ENCODE measurements around the gene YAF2.

YAF2 gene

GRCh38 chr12:42172441-42173210, 65.4 kb downstream of the YAF2 start:
- Mint-ChIP-seq H3K9me3 (peaks cover 9% of the 10 kb centered on the region), H3K27ac (peak overlapping the region; percentile 23), H3K4me1 (ENCODE audit: low read depth) (peaks cover 32% of the 10 kb centered on the region), H3K4me3 (no peak overlapping the region), H3K27me3 (no peaks in the 10 kb centered on the region), H3K36me3 (ENCODE audit: low read depth) (peaks cover 36% of the 10 kb centered on the region)
- intact Hi-C loops (cut with micrococcal nuclease), result no loop called here

- no peaks in the 10 kb centered on the region for H3K9me3 Mint-ChIP-seq
- no peak overlapping the region for H3K27ac Mint-ChIP-seq
- H3K36me3 Mint-ChIP-seq (ENCODE audit: low read depth), result peaks cover 9% of the 10 kb centered on the region
- no peaks in the 10 kb centered on the region for H3K27me3 Mint-ChIP-seq
- H3K4me3 Mint-ChIP-seq, result no peak overlapping the region
- intact Hi-C loops (cut with micrococcal nuclease), result no loop called here
- peaks cover 15% of the 10 kb centered on the region for H3K4me1 Mint-ChIP-seq (ENCODE audit: low read depth)
Measured at GRCh38 chr12:42167711-42168110, 70.3 kb downstream of the YAF2 start.

- H3K4me3 Mint-ChIP-seq, result no peak overlapping the region
- no peaks in the 10 kb centered on the region for H3K27me3 Mint-ChIP-seq
- no peaks in the 10 kb centered on the region for H3K9me3 Mint-ChIP-seq
- H3K27ac Mint-ChIP-seq, result no peak overlapping the region
- H3K4me1 Mint-ChIP-seq (ENCODE audit: low read depth), result peaks cover 14% of the 10 kb centered on the region
- intact Hi-C loops (cut with micrococcal nuclease), result no loop called here
- peaks cover 12% of the 10 kb centered on the region for H3K36me3 Mint-ChIP-seq (ENCODE audit: low read depth)
Measured at GRCh38 chr12:42166501-42166900, 71.5 kb downstream of the YAF2 start.

- intact Hi-C loops (cut with micrococcal nuclease), result no loop called here
- H3K27me3 Mint-ChIP-seq, result no peaks in the 10 kb centered on the region
- no peak overlapping the region for H3K4me3 Mint-ChIP-seq
- peaks cover 16% of the 10 kb centered on the region for H3K36me3 Mint-ChIP-seq (ENCODE audit: low read depth)
- H3K4me1 Mint-ChIP-seq (ENCODE audit: low read depth), result peaks cover 3% of the 10 kb centered on the region
- H3K9me3 Mint-ChIP-seq, result no peaks in the 10 kb centered on the region
- no peak overlapping the region for H3K27ac Mint-ChIP-seq
Measured at GRCh38 chr12:42163913-42164312, 74.1 kb downstream of the YAF2 start.

GRCh38 chr12:42162965-42163364, 75.1 kb downstream of the YAF2 start:
- no peak overlapping the region for H3K27ac Mint-ChIP-seq

GRCh38 chr12:42162193-42162592, 75.9 kb downstream of the YAF2 start:
- intact Hi-C loops (cut with micrococcal nuclease), result no loop called here
- no peaks in the 10 kb centered on the region for H3K4me1 Mint-ChIP-seq (ENCODE audit: low read depth)
- no peak overlapping the region for H3K4me3 Mint-ChIP-seq
- H3K36me3 Mint-ChIP-seq (ENCODE audit: low read depth), result peaks cover 20% of the 10 kb centered on the region
- no peak overlapping the region for H3K27ac Mint-ChIP-seq
- H3K9me3 Mint-ChIP-seq, result no peaks in the 10 kb centered on the region
- H3K27me3 Mint-ChIP-seq, result no peaks in the 10 kb centered on the region

More at GRCh38 chr12:42162965-42163364, 75.1 kb downstream of the YAF2 start:
- H3K27me3 Mint-ChIP-seq, result no peaks in the 10 kb centered on the region
- H3K4me1 Mint-ChIP-seq (ENCODE audit: low read depth), result no peaks in the 10 kb centered on the region
- H3K36me3 Mint-ChIP-seq (ENCODE audit: low read depth), result peaks cover 20% of the 10 kb centered on the region
- no peaks in the 10 kb centered on the region for H3K9me3 Mint-ChIP-seq
- no peak overlapping the region for H3K4me3 Mint-ChIP-seq
- intact Hi-C loops (cut with micrococcal nuclease), result no loop called here

- H3K9me3 Mint-ChIP-seq, result no peaks in the 10 kb centered on the region
Measured at GRCh38 chr12:42161529-42161928, 76.5 kb downstream of the YAF2 start.

GRCh38 chr12:42156232-42156631, 81.8 kb downstream of the YAF2 start:
- Mint-ChIP-seq H3K27me3 (no peaks in the 10 kb centered on the region), H3K4me3 (no peak overlapping the region), H3K9me3 (no peaks in the 10 kb centered on the region), H3K4me1 (ENCODE audit: low read depth) (no peaks in the 10 kb centered on the region), H3K36me3 (ENCODE audit: low read depth) (peaks cover 19% of the 10 kb centered on the region), H3K27ac (no peak overlapping the region)
- intact Hi-C loops (cut with micrococcal nuclease), result no loop called here

More at GRCh38 chr12:42161529-42161928, 76.5 kb downstream of the YAF2 start:
- Mint-ChIP-seq H3K36me3 (ENCODE audit: low read depth) (peaks cover 23% of the 10 kb centered on the region), H3K4me3 (no peak overlapping the region), H3K4me1 (ENCODE audit: low read depth) (no peaks in the 10 kb centered on the region), H3K27ac (no peak overlapping the region), H3K27me3 (no peaks in the 10 kb centered on the region)
- intact Hi-C loops (cut with micrococcal nuclease), result no loop called here

- Mint-ChIP-seq H3K36me3 (ENCODE audit: low read depth) (peaks cover 6% of the 10 kb centered on the region), H3K4me3 (peak overlapping the region; percentile 99), H3K9me3 (no peaks in the 10 kb centered on the region), H3K27me3 (peaks cover 2% of the 10 kb centered on the region), H3K27ac (peak overlapping the region; percentile 95), H3K4me1 (ENCODE audit: low read depth) (peaks cover 36% of the 10 kb centered on the region)
- intact Hi-C loops (cut with micrococcal nuclease), result loop anchor here (2.0 kb wide), 1 partner anchor 91 kb away; no protein-coding TSS in a partner anchor
Measured at GRCh38 chr12:42145552-42146215, 92.4 kb downstream of the YAF2 start.

GRCh38 chr12:42145197-42145549, 92.9 kb downstream of the YAF2 start:
- Mint-ChIP-seq H3K27me3 (peaks cover 2% of the 10 kb centered on the region), H3K9me3 (no peaks in the 10 kb centered on the region), H3K27ac (peak overlapping the region; percentile 95), H3K4me1 (ENCODE audit: low read depth) (peaks cover 37% of the 10 kb centered on the region), H3K4me3 (peak overlapping the region; percentile 99), H3K36me3 (ENCODE audit: low read depth) (peaks cover 6% of the 10 kb centered on the region)
- intact Hi-C loops (cut with micrococcal nuclease), result loop anchor here (2.0 kb wide), 1 partner anchor 92 kb away; no protein-coding TSS in a partner anchor

- H3K36me3 Mint-ChIP-seq (ENCODE audit: low read depth), result peaks cover 6% of the 10 kb centered on the region
- no peaks in the 10 kb centered on the region for H3K9me3 Mint-ChIP-seq
- H3K4me1 Mint-ChIP-seq (ENCODE audit: low read depth), result peaks cover 37% of the 10 kb centered on the region
- intact Hi-C loops (cut with micrococcal nuclease), result loop anchor here (2.0 kb wide), 1 partner anchor 92 kb away; no protein-coding TSS in a partner anchor
- H3K27me3 Mint-ChIP-seq, result peaks cover 2% of the 10 kb centered on the region
- peak within 1 kb of the TSS; percentile 95 for H3K27ac Mint-ChIP-seq
- H3K4me3 Mint-ChIP-seq, result peak within 1 kb of the TSS; percentile 99
Measured at GRCh38 chr12:42144408-42145196, 93.4 kb downstream of the YAF2 start, which contains the start of gene GXYLT1. TSS of gene GXYLT1 (minus strand) at chr12:42144874. CDS start at chr12:42144646, 228 bp downstream.

GRCh38 chr12:42144158-42144407, 94.0 kb downstream of the YAF2 start:
- peaks cover 2% of the 10 kb centered on the region for H3K27me3 Mint-ChIP-seq
- intact Hi-C loops (cut with micrococcal nuclease), result loop anchor here (2.0 kb wide), 1 partner anchor 93 kb away; no protein-coding TSS in a partner anchor
- peaks cover 6% of the 10 kb centered on the region for H3K36me3 Mint-ChIP-seq (ENCODE audit: low read depth)

GRCh38 chr12:42143452-42144157, 94.4 kb downstream of the YAF2 start:
- Mint-ChIP-seq H3K4me3 (peak overlapping the region; percentile 99), H3K36me3 (ENCODE audit: low read depth) (peaks cover 6% of the 10 kb centered on the region), H3K9me3 (no peaks in the 10 kb centered on the region), H3K4me1 (ENCODE audit: low read depth) (peaks cover 37% of the 10 kb centered on the region), H3K27ac (peak overlapping the region; percentile 95), H3K27me3 (peaks cover 2% of the 10 kb centered on the region)
- intact Hi-C loops (cut with micrococcal nuclease), result loop anchor here (2.0 kb wide), 1 partner anchor 93 kb away; no protein-coding TSS in a partner anchor

More at GRCh38 chr12:42144158-42144407, 94.0 kb downstream of the YAF2 start:
- peak overlapping the region; percentile 95 for H3K27ac Mint-ChIP-seq
- no peaks in the 10 kb centered on the region for H3K9me3 Mint-ChIP-seq
- H3K4me1 Mint-ChIP-seq (ENCODE audit: low read depth), result peaks cover 37% of the 10 kb centered on the region
- H3K4me3 Mint-ChIP-seq, result peak overlapping the region; percentile 99
